Fibroblast of mammary gland (primary cell): Measurements from ENCODE around the gene NUAK2.

Experiments
- DNase-seq: peaks from one replicate; pipeline ENCODE4 v3.0.0-alpha.2; 2010; ENCODE audit warnings: low read depth
- H3K4me3 ChIP-seq: 2 replicates; pipeline ENCODE4 v1.5.1; 2011; ENCODE audit warnings: low read depth, mild to moderate bottlenecking, low read length, moderate library complexity; ENCODE audit not compliant: control insufficient read depth
- TF ChIP-seq, protein P1 (sequence below): conservative IDR thresholded peaks from 2 replicates; pipeline ENCODE4 v1.5.1; 2011; ENCODE audit warnings: low read depth, low read length, inconsistent platforms; ENCODE audit not compliant: control insufficient read depth, insufficient read depth

The NUAK2 gene

GRCh38 chr1:205271745-205272144 lies 49.8 kb downstream of the NUAK2 start:
- H3K4me3 ChIP-seq = no peak overlapping the region
- TF ChIP-seq, protein P1, sequence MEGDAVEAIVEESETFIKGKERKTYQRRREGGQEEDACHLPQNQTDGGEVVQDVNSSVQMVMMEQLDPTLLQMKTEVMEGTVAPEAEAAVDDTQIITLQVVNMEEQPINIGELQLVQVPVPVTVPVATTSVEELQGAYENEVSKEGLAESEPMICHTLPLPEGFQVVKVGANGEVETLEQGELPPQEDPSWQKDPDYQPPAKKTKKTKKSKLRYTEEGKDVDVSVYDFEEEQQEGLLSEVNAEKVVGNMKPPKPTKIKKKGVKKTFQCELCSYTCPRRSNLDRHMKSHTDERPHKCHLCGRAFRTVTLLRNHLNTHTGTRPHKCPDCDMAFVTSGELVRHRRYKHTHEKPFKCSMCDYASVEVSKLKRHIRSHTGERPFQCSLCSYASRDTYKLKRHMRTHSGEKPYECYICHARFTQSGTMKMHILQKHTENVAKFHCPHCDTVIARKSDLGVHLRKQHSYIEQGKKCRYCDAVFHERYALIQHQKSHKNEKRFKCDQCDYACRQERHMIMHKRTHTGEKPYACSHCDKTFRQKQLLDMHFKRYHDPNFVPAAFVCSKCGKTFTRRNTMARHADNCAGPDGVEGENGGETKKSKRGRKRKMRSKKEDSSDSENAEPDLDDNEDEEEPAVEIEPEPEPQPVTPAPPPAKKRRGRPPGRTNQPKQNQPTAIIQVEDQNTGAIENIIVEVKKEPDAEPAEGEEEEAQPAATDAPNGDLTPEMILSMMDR = no peak
- DNase-seq = no peak

DNA sequence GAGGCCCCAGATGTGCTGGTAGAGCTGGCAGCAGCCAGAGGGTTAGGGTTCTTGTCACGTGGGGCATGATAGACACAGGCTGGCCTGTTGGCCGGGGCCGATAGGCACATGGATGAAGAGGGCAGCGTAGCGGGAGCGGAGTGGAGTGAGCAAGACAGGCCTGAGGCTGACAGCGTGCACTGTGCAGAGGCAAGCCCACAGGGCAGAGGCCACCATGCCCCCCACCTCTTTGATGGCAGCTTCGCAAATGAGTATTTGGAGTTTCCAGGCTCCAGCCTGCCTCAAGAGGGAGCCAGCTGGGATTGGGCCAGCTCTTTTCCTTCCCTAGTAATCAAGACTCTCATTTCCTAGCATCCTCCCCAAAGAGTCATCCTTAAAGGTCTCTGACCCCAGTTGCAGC lies 50.3 kb downstream of the NUAK2 start:
- DNase-seq = peak; percentile 66
- no peak overlapping the region for H3K4me3 ChIP-seq
- TF ChIP-seq, protein P1 = peak; percentile 23

GRCh38 chr1:205270764-205271163 lies 50.8 kb downstream of the NUAK2 start:
- DNase-seq = peak; percentile 70
- TF ChIP-seq, protein P1 = no peak
- no peak overlapping the region for H3K4me3 ChIP-seq

GRCh38 chr1:205270271-205270670 lies 51.3 kb downstream of the NUAK2 start:
- TF ChIP-seq, protein P1 = no peak
- no peak overlapping the region for H3K4me3 ChIP-seq
- DNase-seq = no peak

DNA sequence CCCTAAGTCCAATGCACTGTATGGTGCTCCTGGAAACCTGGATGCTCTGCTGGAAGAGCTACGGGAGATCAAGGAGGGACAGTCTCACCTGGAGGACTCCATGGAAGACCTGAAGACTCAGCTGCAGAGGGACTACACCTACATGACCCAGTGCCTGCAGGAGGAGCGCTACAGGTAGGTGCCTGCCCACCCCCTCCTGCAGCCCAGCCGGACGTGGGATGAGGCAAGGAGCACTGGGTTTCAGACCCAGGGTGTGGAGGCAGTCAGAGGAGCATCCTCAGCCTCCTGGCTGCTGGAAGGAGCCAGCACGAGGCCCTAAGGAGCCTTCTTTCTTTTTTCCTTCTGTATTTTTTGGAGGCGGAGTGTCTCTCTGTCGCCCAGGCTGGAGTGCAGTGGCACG lies 51.8 kb downstream of the NUAK2 start:
- no peak overlapping the region for H3K4me3 ChIP-seq
- TF ChIP-seq, protein P1 = no peak
- no peak for DNase-seq

GRCh38 chr1:205268846-205269680 lies 52.5 kb downstream of the NUAK2 start:
- DNase-seq = no peak
- TF ChIP-seq, protein P1 = no peak
- H3K4me3 ChIP-seq = no peak overlapping the region

DNA sequence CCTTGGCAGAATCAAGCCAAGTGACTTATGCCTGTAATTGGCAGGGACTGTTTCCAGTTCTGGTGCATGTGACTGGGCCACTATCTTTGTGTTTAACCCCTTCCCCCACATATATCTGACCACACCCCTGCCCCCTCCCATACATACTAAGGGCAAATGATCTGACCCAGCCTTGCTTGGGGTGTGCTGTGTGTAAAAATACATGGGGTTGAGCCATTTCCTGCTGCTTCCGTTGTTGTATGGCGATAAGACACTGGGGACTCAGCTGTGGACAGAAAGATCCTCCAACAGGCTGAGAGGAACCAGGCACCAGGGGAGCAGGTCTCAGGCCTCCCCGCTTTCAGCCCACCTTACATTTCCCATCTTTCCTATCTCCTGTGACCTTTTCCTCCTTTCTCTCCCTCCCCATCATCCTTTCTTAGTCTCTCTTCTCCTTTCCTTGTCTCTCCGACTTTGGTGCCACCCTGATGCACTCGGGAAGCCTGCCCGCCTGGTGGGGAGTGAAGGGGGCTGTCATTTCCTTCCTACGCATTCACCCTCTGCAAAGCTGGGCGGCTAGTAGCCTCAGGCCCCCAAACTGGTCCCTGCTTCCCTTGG lies 54.1 kb downstream of the NUAK2 start:
- DNase-seq = no peak
- H3K4me3 ChIP-seq = no peak overlapping the region
- TF ChIP-seq, protein P1 = no peak
